Left ventricle myocardium inferior (tissue), 1 donor: ENCODE measurements around the gene HMG20B. TPM values are rescaled to one million over a fixed set of nuclear protein-coding genes. Genes with fewer than 3 reads are reported as not detected.

Source experiments
- DNase-seq: peaks from one replicate; pipeline ENCODE4 v3.0.0-alpha.2; 2020
- H3K27ac ChIP-seq: fragments of 200-600 bp; replicated peaks from 2 replicates; pipeline ENCODE4 v1.8.0; 2021
- H3K27me3 ChIP-seq: fragments of 200-600 bp; 2 replicates; pipeline ENCODE4 v1.8.0; 2021; ENCODE audit warnings: low read depth
- H3K36me3 ChIP-seq: fragments of 200-600 bp; 2 replicates; pipeline ENCODE4 v1.8.0; 2021
- H3K4me1 ChIP-seq: fragments of 200-600 bp; 2 replicates; pipeline ENCODE4 v1.8.0; 2021
- H3K4me3 ChIP-seq: fragments of 200-600 bp; 2 replicates; pipeline ENCODE4 v1.8.0; 2021; ENCODE audit warnings: mild to moderate bottlenecking, moderate library complexity
- H3K9me3 ChIP-seq: fragments of 200-600 bp; replicated peaks from 2 replicates; pipeline ENCODE4 v1.8.0; 2021
- CTCF ChIP-seq: fragments of 200-600 bp; IDR thresholded peaks from 2 replicates; pipeline ENCODE4 v1.8.0; 2021; ENCODE audit warnings: antibody characterized with exemption, mild to moderate bottlenecking, borderline replicate concordance
- intact Hi-C: fragments of 100-400 bp; cut with micrococcal nuclease; formaldehyde crosslinking; loops from one replicate; pipeline ENCODE4 v1.11.0; 2022
- total RNA-seq: library from RNA; stranded (reverse); fragmentation: NEBNext Ultra II Directional; extraction: Animal tissue kit (Norgen Biotek cat#: 25700); gene quantifications from one replicate; pipeline ENCODE4 v1.2.1, GENCODE V29; 2021
- donor health status: DM: no; HTN: yes; CAD: no; lungs with severe emphysema.

Gene HMG20B
- total RNA-seq, 1 donor from 2014 or later = 34.8 TPM

- Histone ChIP-seq H3K4me3 (peak overlapping the region; percentile 95), H3K27ac (peak overlapping the region; percentile 99), H3K4me1 (peaks cover 29% of the 10 kb centered on the region), H3K27me3 (no peaks in the 10 kb centered on the region), H3K36me3 (peaks cover 19% of the 10 kb centered on the region), H3K9me3 (no peaks in the 10 kb centered on the region)
- intact Hi-C loops = no loop called here
- no peak for TF ChIP-seq CTCF
- no peak for DNase-seq
Observed at GRCh38 chr19:3627351-3627723, 54.6 kb downstream of the HMG20B start.

Other genes with a start within 250 kb of the HMG20B start
- 145 TPM for gene NFIC, start 206.4 kb upstream of the HMG20B start, total RNA-seq
- not detected for gene SMIM24, start 92.4 kb upstream of the HMG20B start, total RNA-seq
- not detected for gene SMIM44, start 89.5 kb upstream of the HMG20B start, total RNA-seq
- gene DOHH, start 72.3 kb upstream of the HMG20B start, total RNA-seq = 11.1 TPM
- gene FZR1, start 66.6 kb upstream of the HMG20B start, total RNA-seq = 20.7 TPM
- not detected for gene TEKTIP1, start 33.8 kb upstream of the HMG20B start, total RNA-seq
- gene MFSD12, start 15.4 kb upstream of the HMG20B start, total RNA-seq = 23.5 TPM
- gene GIPC3, start 12.5 kb downstream of the HMG20B start, total RNA-seq = 1.6 TPM
- 2.3 TPM for gene TBXA2R, start 33.9 kb downstream of the HMG20B start, total RNA-seq
- 14.5 TPM for gene CACTIN, start 53.8 kb downstream of the HMG20B start, total RNA-seq
- 31.6 TPM for gene PIP5K1C, start 127.5 kb downstream of the HMG20B start, total RNA-seq
- not detected for gene TJP3, start 135.4 kb downstream of the HMG20B start, total RNA-seq
- gene APBA3, start 188.7 kb downstream of the HMG20B start, total RNA-seq = 14.2 TPM
- gene MRPL54, start 189.7 kb downstream of the HMG20B start, total RNA-seq = 64.1 TPM
- gene RAX2, start 199.3 kb downstream of the HMG20B start, total RNA-seq = not detected
- 0.14 TPM for gene MATK, start 213.4 kb downstream of the HMG20B start, total RNA-seq